HG02759 (cell line): ENCODE results near the gene ACTG1.

Experiments
- ATAC-seq: cut with Tn5 transposase; IDR thresholded peaks from one replicate; pipeline ENCODE4 v1.9.1; 2021; ENCODE audit warnings: mild to moderate bottlenecking, moderate library complexity; ENCODE audit not compliant: unreplicated experiment

Gene ACTG1

GRCh38 chr17:81468111-81468769 lies 44.4 kb downstream of the ACTG1 start:
- ATAC-seq: no peak

GRCh38 chr17:81466564-81467472 lies 45.8 kb downstream of the ACTG1 start:
- no peak for ATAC-seq

DNA sequence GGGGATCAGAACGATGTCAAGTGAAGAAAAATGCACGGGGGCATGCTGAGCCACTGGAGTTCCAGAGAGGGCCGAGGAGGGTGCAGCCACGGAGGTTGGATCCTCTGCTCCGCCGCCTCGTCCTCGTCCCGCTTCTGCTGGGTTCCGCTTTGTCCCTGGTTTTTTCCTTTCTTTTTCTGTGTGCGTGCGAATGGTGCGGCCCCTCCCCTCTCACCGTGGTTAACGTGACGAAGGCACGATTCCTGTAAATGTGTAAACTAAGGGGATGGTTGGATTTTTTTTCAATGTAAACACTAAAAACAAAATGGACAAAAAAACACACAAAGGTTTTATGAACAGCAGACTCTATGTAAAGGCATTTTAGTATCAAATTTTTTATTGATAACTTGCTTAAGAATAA lies 46.7 kb downstream of the ACTG1 start:
- ATAC-seq: no peak

DNA sequence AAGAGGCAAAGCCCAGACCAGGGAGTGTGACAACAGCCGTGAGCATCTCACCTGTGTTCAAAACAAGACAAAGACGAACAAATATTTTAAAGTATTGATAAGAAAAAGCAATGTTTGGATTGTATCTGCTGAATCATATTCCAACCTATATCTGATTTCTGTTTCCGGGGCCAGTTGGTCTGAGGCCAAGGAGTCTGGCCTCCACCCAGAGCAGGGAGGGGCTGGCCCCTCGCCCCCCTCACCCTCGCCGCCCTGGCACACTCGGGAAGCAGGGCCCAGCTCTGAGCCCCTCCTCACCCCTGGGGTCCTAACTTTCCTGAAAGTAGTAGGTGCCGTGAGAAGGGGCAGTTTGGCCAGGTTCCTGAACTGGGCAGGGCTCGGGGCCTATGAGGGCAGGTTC lies 48.0 kb downstream of the ACTG1 start:
- no peak for ATAC-seq

GRCh38 chr17:81463506-81463905 lies 49.1 kb downstream of the ACTG1 start:
- no peak for ATAC-seq

- ATAC-seq: no peak
These were observed 50.0 kb downstream of the ACTG1 start for GRCh38 chr17:81462506-81463125.

GRCh38 chr17:81461607-81462500 lies 50.7 kb downstream of the ACTG1 start:
- ATAC-seq: no peak

- no peak for ATAC-seq
These were observed 51.6 kb downstream of the ACTG1 start for GRCh38 chr17:81460856-81461460.
